NCI-H2171 treated with DMSO at 0.1 percent for 48 hours (cell line): ENCODE data around the gene MPL.
"Not testable (repeated sequence)": the region's sequence is repeated elsewhere in the genome, so short reads cannot be mapped to it uniquely, and the experiment has no call there.

Experiments
- DNase-seq: peaks from one replicate; lab custom pipeline; 2025; lab: John Stamatoyannopoulos, UW

MPL gene

GRCh38 chr1:43377831-43378230 is 40.2 kb downstream of the MPL start:
- no peak for DNase-seq

- DNase-seq, result no peak
Observed at GRCh38 chr1:43379476-43379875, 41.9 kb downstream of the MPL start.

- no peak for DNase-seq
Observed at GRCh38 chr1:43381612-43382011, 44.0 kb downstream of the MPL start.

- no peak for DNase-seq
Observed at GRCh38 chr1:43382027-43382779, 44.6 kb downstream of the MPL start.

- DNase-seq, result no peak
Observed at GRCh38 chr1:43383449-43383848, 45.8 kb downstream of the MPL start.

GRCh38 chr1:43386676-43387075 is 49.1 kb downstream of the MPL start:
- DNase-seq, result no peak

GRCh38 chr1:43387976-43388599 is 50.5 kb downstream of the MPL start:
- DNase-seq, result no peak

GRCh38 chr1:43388613-43389012 is 51.0 kb downstream of the MPL start:
- DNase-seq, result no peak

- DNase-seq, result peak; percentile 91
Observed at GRCh38 chr1:43389326-43390313, 52.0 kb downstream of the MPL start, which contains the start of the genes MED8 and SZT2. MED8 (minus strand) TSS chr1:43389800; CDS start chr1:43389764, 36 bp downstream. SZT2 (plus strand) TSS chr1:43389899; CDS start chr1:43389969, 70 bp downstream.

- DNase-seq, result no peak
Observed at GRCh38 chr1:43392702-43393101, 55.1 kb downstream of the MPL start.

- no peak for DNase-seq
Observed at GRCh38 chr1:43395523-43395922, 57.9 kb downstream of the MPL start.

GRCh38 chr1:43396059-43396458 is 58.4 kb downstream of the MPL start:
- DNase-seq, result peak; percentile 7

- no peak for DNase-seq
Observed at GRCh38 chr1:43398227-43398626, 60.6 kb downstream of the MPL start.

- not testable (repeated sequence) for DNase-seq
Observed at GRCh38 chr1:43400441-43400840, 62.8 kb downstream of the MPL start.

GRCh38 chr1:43402089-43402865 is 64.7 kb downstream of the MPL start:
- no peak for DNase-seq
